Ovary (tissue), 3 donors: Measurements from ENCODE around the gene ZNF81.

Experiments used
- CTCF ChIP-seq, 3 donors: fragments of 450-650 bp in 2 of 3; fragments of 200-600 bp in 1 of 3; IDR thresholded peaks; one replicate each; pipeline versions ENCODE4 v1.5.1 to v1.8.0; 2016 to 2022; ENCODE audit warnings: antibody characterized with exemption in 3 of 3, mild to moderate bottlenecking in 1 of 3
- EP300 ChIP-seq: sonication (generic); formaldehyde crosslinking; IDR thresholded peaks from one replicate; pipeline ENCODE4 v1.6.1; 2017; ENCODE audit warnings: antibody characterized with exemption
- donor health status: DM: no; HTN: no; CAD: no.

GRCh38 chrX:47877327-47877726 is 40.6 kb downstream of the ZNF81 start:
- no peak for TF ChIP-seq EP300
- no peak for TF ChIP-seq CTCF (IDR thresholded peaks at IDR 0.05)
